DMS 273 (cell line): ENCODE results near the gene ARL17A.
"Not testable (repeated sequence)": the region's sequence is repeated elsewhere in the genome, so short reads cannot be mapped to it uniquely, and the experiment has no call there.

ENCODE experiments used
- DNase-seq: peaks from one replicate; lab custom pipeline; 2025; ENCODE audit not compliant: unreplicated experiment; lab: John Stamatoyannopoulos, UW

The ARL17A gene

DNA sequence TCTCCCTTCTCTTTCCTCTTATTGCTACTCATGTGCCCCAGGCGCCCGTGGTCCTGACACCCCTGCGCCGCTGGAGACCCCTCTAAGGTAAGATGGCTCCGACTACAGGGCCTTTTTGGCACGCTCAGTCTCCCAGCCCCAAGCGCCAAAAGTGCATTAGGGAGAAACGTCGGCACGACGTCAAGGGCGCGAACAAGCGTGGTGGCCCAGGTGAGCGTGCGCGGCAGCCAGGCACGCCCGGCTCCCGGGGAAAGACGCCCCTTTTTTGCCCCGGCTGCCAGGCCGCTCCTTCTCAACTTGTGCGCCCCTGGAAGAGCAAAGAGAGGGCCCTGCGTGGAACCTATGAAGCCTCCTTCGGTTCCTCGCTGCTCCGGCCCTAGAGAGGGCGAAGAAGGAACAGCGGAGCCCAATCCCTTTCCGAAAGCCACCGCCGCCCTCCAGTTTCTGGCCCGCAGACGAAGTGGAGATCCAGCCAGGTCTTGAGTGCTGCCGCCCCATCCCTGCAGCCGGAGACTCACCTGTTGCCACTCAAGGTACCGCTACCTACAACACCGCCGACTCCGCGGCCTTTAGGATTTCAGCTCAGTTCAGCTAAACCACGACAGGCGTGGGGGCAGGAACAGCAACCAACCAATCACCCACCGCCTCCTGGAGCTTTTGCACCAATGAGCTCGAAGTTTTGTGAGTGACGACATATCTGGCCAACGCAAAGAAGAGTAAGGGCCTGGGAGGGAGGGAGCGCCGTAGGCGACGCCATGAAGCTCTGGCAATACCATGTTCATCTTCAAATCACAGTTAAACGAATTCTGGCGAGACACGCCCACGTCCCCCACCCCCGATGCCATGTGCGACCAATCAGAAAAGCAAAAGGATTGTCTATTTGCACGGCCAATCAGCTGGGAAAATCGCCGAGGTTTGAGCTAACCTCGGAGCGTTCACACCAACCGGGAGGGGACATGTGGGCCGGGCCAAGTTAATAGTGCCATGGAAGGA, at the start of gene ARL17A:
ARL17A (minus strand) TSS at position 609 of the 993 bp plus-strand sequence. CDS start 3,369 bp downstream, outside the sequence.
- DNase-seq = not testable (repeated sequence)

DNA sequence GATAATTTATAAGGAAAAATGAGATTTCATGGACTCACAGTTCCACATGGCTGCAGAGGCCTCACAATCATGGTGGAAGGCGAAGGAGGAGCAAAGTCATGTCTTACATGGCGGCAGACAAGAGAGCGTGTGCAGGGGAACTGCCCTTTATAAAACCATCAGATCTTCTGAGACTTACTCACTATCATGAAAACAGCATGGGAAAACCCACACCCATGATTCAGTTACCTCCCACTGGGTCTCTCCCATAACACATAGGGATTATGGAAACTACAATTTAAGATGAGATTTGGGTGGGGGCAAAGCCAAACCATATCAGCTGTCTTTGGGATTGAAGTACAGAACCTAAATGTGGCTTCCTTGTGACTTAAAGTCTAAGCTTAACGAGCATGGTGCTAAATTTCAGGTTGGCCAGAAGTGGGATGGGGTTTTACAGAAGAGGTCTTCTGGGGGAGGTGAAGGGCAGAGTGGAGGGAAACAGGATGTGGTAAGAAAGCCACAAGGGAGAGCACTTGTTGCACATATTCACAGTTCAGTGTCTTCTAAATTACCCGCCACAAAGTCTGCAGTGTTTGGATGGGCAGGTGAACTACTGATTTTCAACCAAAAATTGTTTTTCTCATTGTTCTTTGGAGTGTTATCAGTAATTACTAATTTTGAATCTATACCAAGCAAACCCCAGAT, 49.4 kb upstream of the ARL17A start:
- DNase-seq = not testable (repeated sequence)

DNA sequence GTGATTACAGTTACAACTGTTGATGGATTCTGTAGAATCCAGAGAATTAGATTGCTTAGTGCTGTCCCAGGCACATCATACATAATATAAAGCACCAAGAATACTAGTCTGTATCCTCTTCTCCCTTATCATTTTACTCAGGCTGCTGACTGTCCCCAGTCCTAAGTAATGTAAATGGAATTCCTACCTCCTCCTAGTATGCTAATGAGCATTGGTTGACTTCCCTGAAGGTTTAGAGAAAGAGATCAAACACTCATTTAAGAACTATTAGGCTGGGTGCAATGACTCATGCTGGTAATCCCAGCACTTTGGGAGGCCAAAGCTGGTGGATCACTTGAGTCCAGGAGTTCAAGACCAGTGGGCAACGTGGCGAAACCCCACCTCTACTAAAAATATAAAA, 48.0 kb upstream of the ARL17A start:
- not testable (repeated sequence) for DNase-seq

DNA sequence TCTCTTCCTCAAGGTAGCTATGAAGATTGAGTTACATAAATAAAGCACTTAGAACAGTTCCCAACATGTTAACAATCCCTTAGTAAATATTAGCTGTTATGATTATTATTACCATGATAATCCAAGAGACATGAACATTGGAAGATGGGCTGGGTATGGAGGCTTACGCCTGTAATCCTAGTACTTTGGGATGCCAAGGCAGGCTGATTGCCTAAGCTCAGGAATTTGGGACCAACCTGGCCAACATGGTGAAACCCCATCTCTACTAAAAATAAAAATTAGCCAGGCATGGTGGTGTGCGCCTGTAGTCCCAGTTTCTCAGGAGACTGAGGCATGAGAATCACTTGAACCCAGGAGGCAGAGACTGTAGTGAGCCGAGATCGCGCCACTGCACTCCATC, 45.2 kb upstream of the ARL17A start:
- not testable (repeated sequence) for DNase-seq

GRCh38 chr17:46623790-46624189, 44.3 kb upstream of the ARL17A start:
- DNase-seq = not testable (repeated sequence)

- DNase-seq = not testable (repeated sequence)
Measured at GRCh38 chr17:46618975-46619374, 39.5 kb upstream of the ARL17A start.

DNA sequence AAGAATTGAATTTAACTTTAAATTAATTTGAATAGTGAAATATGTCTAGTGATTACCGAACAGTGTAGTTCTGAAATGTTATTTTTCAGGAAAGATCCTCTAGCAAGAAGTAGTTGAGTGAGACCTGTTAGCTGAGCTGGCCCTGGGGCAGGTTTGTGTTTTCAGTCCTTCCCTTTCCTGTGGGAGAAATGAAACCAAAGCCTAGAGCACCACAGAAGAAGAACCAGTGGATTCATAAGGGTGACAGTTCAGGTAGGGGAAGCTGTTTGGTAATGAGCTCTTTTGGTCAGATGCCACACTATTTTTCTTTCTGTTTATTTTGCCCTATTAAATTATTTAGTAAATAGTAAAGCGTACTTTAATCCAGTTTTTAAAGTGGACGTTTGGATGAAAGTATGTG, 37.6 kb upstream of the ARL17A start:
- not testable (repeated sequence) for DNase-seq

- DNase-seq = not testable (repeated sequence)
Measured at GRCh38 chr17:46613876-46614275, 34.4 kb upstream of the ARL17A start.

DNA sequence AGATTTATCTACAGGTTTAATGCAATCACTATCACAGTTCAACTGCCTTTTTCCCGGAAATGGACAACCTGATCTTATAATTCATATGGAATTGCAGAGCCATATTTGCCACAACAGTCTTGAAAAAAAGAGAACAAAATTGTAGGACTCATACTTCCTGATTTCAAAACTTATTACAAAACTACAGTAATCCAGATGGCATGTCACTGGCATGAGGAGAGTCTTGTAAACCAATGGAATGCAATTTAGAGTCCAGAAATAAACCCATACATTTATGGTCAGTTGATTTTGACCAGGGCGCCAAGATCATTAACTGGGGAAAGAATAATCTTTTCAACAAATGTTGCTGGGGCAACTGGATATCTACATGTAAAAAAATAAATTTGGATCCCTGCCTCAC, 31.8 kb upstream of the ARL17A start:
- not testable (repeated sequence) for DNase-seq

GRCh38 chr17:46603125-46603524, 23.6 kb upstream of the ARL17A start:
- not testable (repeated sequence) for DNase-seq

GRCh38 chr17:46600767-46601166, 21.3 kb upstream of the ARL17A start:
- DNase-seq = not testable (repeated sequence)

DNA sequence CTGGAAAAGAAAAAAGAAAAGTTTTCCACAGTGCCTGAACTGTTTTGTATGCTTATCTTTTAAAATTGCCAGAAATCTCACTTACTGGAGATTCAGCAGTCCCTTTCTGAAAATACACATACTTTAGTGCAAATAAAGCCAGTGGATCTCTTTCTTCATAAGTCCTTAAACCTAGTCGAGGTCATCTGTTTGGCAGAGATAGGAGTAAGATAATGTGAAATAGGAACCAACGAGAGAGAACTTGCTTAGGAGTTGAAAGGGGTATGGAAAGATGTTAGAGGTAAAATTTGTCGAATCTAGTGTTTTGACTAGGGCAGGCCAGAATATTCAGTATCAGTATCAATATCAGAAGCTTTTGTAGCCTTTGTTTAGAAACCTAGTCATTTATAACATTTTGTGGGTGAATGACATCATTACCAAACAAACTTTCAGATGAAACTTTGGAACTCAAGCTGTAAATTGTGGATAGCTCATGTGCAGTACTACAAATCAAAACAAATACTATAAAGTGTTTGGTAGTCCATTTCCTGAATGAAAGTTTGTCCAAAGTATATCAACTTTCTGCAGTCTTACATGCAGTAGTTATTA, 18.9 kb upstream of the ARL17A start:
- not testable (repeated sequence) for DNase-seq

- DNase-seq = not testable (repeated sequence)
Measured at GRCh38 chr17:46591332-46591731, 11.8 kb upstream of the ARL17A start.

- DNase-seq = not testable (repeated sequence)
Measured at GRCh38 chr17:46590157-46591146, 11.0 kb upstream of the ARL17A start, which contains the start of gene NSF. Gene NSF (plus strand): TSS chr17:46590669. CDS start chr17:46590776, 107 bp downstream.

DNA sequence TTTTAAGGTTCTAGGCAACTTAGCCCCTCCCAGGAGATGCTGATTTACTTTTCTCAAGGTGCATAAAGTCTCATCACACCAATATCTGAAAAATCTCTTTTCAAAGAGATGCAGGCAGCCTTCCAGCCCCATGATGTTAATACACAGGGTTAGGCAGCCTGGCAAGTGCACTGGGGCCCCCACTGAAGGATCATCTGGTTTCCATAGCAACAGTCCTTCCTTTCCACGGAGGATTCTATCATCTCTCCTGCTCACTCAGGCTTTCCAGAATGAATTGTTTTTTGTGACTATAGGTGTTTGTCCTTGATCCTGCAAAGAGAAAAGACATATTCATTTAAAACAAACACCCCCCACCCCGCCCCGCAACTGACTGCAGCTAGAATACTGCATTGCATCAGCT, 6.0 kb upstream of the ARL17A start:
- not testable (repeated sequence) for DNase-seq

DNA sequence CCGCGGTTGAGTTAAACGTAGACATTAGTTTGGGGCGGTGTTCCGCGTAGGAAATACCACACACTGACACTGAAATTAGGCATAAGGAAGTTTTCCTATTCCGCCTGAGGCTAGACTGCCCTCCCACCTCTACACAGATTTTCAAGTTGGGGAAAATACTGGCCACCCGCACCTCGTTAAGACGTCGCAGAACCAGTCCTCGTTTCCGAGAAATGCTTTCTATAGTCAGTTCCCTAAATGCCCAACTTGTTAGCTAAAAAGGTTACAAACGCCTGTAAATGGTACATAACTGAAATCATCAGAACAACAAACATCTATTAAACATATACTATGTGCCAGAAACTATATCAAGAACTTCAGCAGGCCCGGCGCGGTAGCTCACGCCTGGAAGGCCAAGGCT, 591 bp upstream of the ARL17A start:
- not testable (repeated sequence) for DNase-seq

DNA sequence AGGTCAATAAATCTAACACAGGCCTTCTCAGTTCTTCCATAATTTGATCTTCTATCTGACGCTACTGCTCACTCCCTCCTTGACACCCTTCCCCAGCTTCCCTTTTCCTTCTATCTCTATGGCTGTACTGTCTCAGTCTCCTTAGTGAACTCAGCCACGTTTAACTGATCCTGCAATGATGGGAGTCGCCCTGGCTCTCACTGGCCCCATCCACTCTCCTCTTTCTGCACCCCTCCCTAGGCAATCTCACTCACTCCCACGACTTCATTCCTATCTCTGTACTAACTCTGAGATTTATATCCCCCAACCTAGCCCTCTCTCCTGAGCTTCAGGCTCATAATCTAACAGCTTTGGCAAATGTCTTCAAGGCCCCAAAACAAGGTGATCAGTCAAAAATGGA, 7.7 kb downstream of the ARL17A start:
- not testable (repeated sequence) for DNase-seq

DNA sequence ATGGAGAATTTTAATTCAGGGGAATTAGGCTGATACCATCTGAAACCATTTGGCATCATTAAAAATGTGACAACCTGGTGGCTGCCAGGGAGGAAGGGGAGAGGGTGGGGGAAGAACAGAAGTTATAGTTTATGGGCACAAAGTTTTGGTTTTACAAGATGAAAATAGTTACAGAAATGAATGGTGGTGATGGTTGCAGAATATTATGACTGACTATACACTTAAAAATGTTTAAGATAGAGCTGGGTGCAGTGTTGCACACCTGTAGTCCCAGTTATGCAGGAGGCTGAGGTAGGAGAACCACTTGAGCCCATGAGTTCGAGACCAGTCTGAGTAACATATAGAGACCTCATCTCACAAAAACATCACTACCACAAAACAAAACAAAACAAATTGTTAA, 12.5 kb downstream of the ARL17A start:
- not testable (repeated sequence) for DNase-seq

GRCh38 chr17:46566284-46566683, 13.2 kb downstream of the ARL17A start:
- not testable (repeated sequence) for DNase-seq

GRCh38 chr17:46560048-46560447, 19.4 kb downstream of the ARL17A start:
- not testable (repeated sequence) for DNase-seq
